Mesodermal cell (in vitro differentiated cells): ENCODE results near the gene METTL22.

ENCODE experiments used
- H3K27ac ChIP-seq: 2 replicates; pipeline ENCODE4 v1.7.0; 2013; ENCODE audit warnings: mild to moderate bottlenecking, low read depth, low read length, moderate library complexity; ENCODE audit not compliant: severe bottlenecking
- H3K36me3 ChIP-seq: 2 replicates; pipeline ENCODE4 v1.7.1; 2013; ENCODE audit warnings: mild to moderate bottlenecking, low read length, moderate library complexity; ENCODE audit not compliant: control insufficient read depth, insufficient read depth
- H3K4me1 ChIP-seq: one replicate; pipeline ENCODE4 v1.7.1; 2013; ENCODE audit warnings: mild to moderate bottlenecking, low read length; ENCODE audit not compliant: insufficient read depth, control insufficient read depth, poor library complexity, severe bottlenecking
- H3K4me3 ChIP-seq: 2 replicates; pipeline ENCODE4 v1.7.0; 2013; ENCODE audit warnings: low read length, control low read depth, mild to moderate bottlenecking; ENCODE audit not compliant: insufficient read depth, poor library complexity, severe bottlenecking; ENCODE audit errors: extremely low read depth
- H3K9me3 ChIP-seq: 2 replicates; pipeline ENCODE4 v1.7.1; 2013; ENCODE audit warnings: mild to moderate bottlenecking, low read length, moderate library complexity; ENCODE audit not compliant: control insufficient read depth
- WGBS, 2 experiments: methylation state at CpG; one replicate each; pipeline ENCODE4 v1.1.5; 2013; ENCODE audit warnings: missing lambda C conversion rate in 2 of 2; ENCODE audit not compliant: insufficient coverage in 2 of 2; 5-methylcytosine and 5-hydroxymethylcytosine counted together

The METTL22 gene

GRCh38 chr16:8667492-8667891 lies 46.0 kb downstream of the METTL22 start:
- WGBS, 2 experiments, result 92 to 93% methylated on average over 2 to 3 of the region's 3 CpGs
- H3K27ac ChIP-seq, result no peak overlapping the region
- no peak overlapping the region for H3K4me3 ChIP-seq
- no peaks in the 10 kb centered on the region for H3K36me3 ChIP-seq
- H3K9me3 ChIP-seq, result no peaks in the 10 kb centered on the region
- H3K4me1 ChIP-seq, result no peaks in the 10 kb centered on the region

- no peaks in the 10 kb centered on the region for H3K36me3 ChIP-seq
- no peaks in the 10 kb centered on the region for H3K9me3 ChIP-seq
- no peak overlapping the region for H3K4me3 ChIP-seq
- H3K4me1 ChIP-seq, result no peaks in the 10 kb centered on the region
- WGBS, 2 experiments, result 71 to 79% methylated on average over 3 to 4 of the region's 5 CpGs
- H3K27ac ChIP-seq, result no peak overlapping the region
Measured at GRCh38 chr16:8668113-8668512, 46.6 kb downstream of the METTL22 start.

GRCh38 chr16:8669481-8669880 lies 48.0 kb downstream of the METTL22 start:
- H3K27ac ChIP-seq, result no peak overlapping the region
- no peak overlapping the region for H3K4me3 ChIP-seq
- H3K4me1 ChIP-seq, result no peaks in the 10 kb centered on the region
- no peaks in the 10 kb centered on the region for H3K9me3 ChIP-seq
- 100% methylated on average over 1 of the region's 1 CpG; no CpG with 5 or more reads in 1 of the 2 experiments for WGBS, 2 experiments
- H3K36me3 ChIP-seq, result no peaks in the 10 kb centered on the region

DNA sequence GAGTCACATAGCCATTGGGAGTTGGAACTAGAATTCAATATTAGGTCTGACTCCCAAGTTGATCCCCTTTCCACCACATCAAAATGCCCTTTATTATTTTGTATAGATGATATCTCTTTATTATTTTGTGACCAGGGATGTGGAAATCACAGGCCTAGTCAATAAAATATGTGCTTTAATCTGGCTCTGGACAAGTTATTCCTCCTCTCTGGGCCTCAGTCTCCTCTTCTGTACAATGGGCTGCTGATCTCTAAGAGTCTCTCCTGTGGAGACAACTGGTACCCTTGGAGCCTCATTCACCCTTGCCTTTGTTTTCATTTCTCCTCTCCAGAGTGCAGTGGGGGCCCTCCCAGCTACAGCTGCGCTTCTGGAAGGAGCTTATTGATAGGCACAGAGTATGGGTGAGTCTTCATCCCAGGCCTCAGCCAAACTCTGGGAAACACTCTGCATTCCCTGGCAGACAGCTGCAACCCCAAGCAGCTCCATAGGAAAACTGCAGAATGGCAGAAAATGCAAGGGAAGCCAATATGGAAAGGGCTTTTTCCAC lies 48.6 kb downstream of the METTL22 start:
- 80 to 86% methylated on average over 1 of the region's 1 CpG for WGBS, 2 experiments
- no peaks in the 10 kb centered on the region for H3K4me1 ChIP-seq
- no peaks in the 10 kb centered on the region for H3K36me3 ChIP-seq
- H3K4me3 ChIP-seq, result no peak overlapping the region
- H3K27ac ChIP-seq, result no peak overlapping the region
- no peaks in the 10 kb centered on the region for H3K9me3 ChIP-seq

GRCh38 chr16:8673611-8674412 lies 52.3 kb downstream of the METTL22 start:
- WGBS, 2 experiments, result 7 to 15% methylated on average over 15 to 16 of the region's 24 CpGs
- H3K27ac ChIP-seq, result no peak overlapping the region
- peaks cover 6% of the 10 kb centered on the region for H3K4me1 ChIP-seq

GRCh38 chr16:8674413-8675022 lies 53.0 kb downstream of the METTL22 start, which contains the start of gene ABAT:
TSS of gene ABAT (plus strand) at chr16:8674617. CDS start at chr16:8735740, 61,123 bp downstream.
- Histone ChIP-seq H3K4me3 (peak within 1 kb of the TSS; percentile 53), H3K36me3 (no peaks in the 10 kb centered on the region), H3K27ac (no peak within 1 kb of the TSS), H3K9me3 (no peaks in the 10 kb centered on the region), H3K4me1 (peaks cover 6% of the 10 kb centered on the region)
- WGBS, 2 experiments, result 4 to 5% methylated on average over 31 to 41 of the region's 49 CpGs

More at GRCh38 chr16:8673611-8674412, 52.3 kb downstream of the METTL22 start:
- Histone ChIP-seq H3K36me3 (no peaks in the 10 kb centered on the region), H3K4me3 (peak overlapping the region; percentile 53), H3K9me3 (no peaks in the 10 kb centered on the region)

- Histone ChIP-seq H3K4me1 (peaks cover 6% of the 10 kb centered on the region), H3K27ac (no peak overlapping the region), H3K9me3 (no peaks in the 10 kb centered on the region), H3K36me3 (no peaks in the 10 kb centered on the region), H3K4me3 (peak overlapping the region; percentile 53)
- WGBS, 2 experiments, result 73 to 86% methylated on average over 10 of the region's 13 CpGs
Measured at GRCh38 chr16:8675183-8676159, 54.0 kb downstream of the METTL22 start.

- Histone ChIP-seq H3K4me3 (no peak overlapping the region), H3K27ac (no peak overlapping the region), H3K36me3 (no peaks in the 10 kb centered on the region), H3K4me1 (peaks cover 6% of the 10 kb centered on the region), H3K9me3 (no peaks in the 10 kb centered on the region)
- 86 to 89% methylated on average over 5 of the region's 5 CpGs for WGBS, 2 experiments
Measured at GRCh38 chr16:8676160-8676547, 54.7 kb downstream of the METTL22 start.

GRCh38 chr16:8676737-8677375 lies 55.4 kb downstream of the METTL22 start:
- H3K9me3 ChIP-seq, result no peaks in the 10 kb centered on the region

GRCh38 chr16:8677481-8677880 lies 56.0 kb downstream of the METTL22 start:
- H3K36me3 ChIP-seq, result no peaks in the 10 kb centered on the region
- no peaks in the 10 kb centered on the region for H3K9me3 ChIP-seq
- H3K4me1 ChIP-seq, result peaks cover 6% of the 10 kb centered on the region
- no peak overlapping the region for H3K4me3 ChIP-seq
- H3K27ac ChIP-seq, result no peak overlapping the region
- WGBS, 2 experiments, result 73 to 88% methylated on average over 2 to 4 of the region's 5 CpGs

More at GRCh38 chr16:8676737-8677375, 55.4 kb downstream of the METTL22 start:
- peaks cover 6% of the 10 kb centered on the region for H3K4me1 ChIP-seq
- H3K4me3 ChIP-seq, result no peak overlapping the region
- H3K36me3 ChIP-seq, result no peaks in the 10 kb centered on the region
- WGBS, 2 experiments, result 90 to 93% methylated on average over 4 to 6 of the region's 7 CpGs
- no peak overlapping the region for H3K27ac ChIP-seq
